ENCODE data around the gene ITCH. TPM values are rescaled to one million over a fixed set of nuclear protein-coding genes. Genes with fewer than 3 reads are reported as not detected.

The ITCH gene
- total RNA-seq, 2 donors from 2014 or later, result 45.4 to 89.2 TPM

- no peaks in the 10 kb centered on the region for H3K4me1 ChIP-seq (replicated peaks)
- H3K36me3 ChIP-seq, result no peaks in the 10 kb centered on the region
- TF ChIP-seq POLR2A (IDR thresholded peaks at IDR 0.05), result no peak
- TF ChIP-seq, protein P1, sequence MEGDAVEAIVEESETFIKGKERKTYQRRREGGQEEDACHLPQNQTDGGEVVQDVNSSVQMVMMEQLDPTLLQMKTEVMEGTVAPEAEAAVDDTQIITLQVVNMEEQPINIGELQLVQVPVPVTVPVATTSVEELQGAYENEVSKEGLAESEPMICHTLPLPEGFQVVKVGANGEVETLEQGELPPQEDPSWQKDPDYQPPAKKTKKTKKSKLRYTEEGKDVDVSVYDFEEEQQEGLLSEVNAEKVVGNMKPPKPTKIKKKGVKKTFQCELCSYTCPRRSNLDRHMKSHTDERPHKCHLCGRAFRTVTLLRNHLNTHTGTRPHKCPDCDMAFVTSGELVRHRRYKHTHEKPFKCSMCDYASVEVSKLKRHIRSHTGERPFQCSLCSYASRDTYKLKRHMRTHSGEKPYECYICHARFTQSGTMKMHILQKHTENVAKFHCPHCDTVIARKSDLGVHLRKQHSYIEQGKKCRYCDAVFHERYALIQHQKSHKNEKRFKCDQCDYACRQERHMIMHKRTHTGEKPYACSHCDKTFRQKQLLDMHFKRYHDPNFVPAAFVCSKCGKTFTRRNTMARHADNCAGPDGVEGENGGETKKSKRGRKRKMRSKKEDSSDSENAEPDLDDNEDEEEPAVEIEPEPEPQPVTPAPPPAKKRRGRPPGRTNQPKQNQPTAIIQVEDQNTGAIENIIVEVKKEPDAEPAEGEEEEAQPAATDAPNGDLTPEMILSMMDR (IDR thresholded peaks at IDR 0.05), result no peak
- TF ChIP-seq POLR2AphosphoS5 (IDR thresholded peaks at IDR 0.05), result no peak
- H3K27me3 ChIP-seq (replicated peaks; ENCODE audit: insufficient read depth), result no peaks in the 10 kb centered on the region
- intact Hi-C loops (cut with DNase I), result no loop called here
- H3K27ac ChIP-seq, result no peak overlapping the region
- WGBS, result 84% methylated on average over 1 of the region's 1 CpG
- no peaks in the 10 kb centered on the region for H3K9me3 ChIP-seq
- H3K4me3 ChIP-seq, result no peak overlapping the region
- DNase-seq (ENCODE audit: low spot score), result no peak
Observed at GRCh38 chr20:34468951-34469350, 105.9 kb downstream of the ITCH start.

GRCh38 chr20:34472246-34472925 is 109.3 kb downstream of the ITCH start:
- Histone ChIP-seq H3K27ac (no peak overlapping the region), H3K4me3 (no peak overlapping the region), H3K4me1 (replicated peaks) (no peaks in the 10 kb centered on the region), H3K27me3 (replicated peaks; ENCODE audit: insufficient read depth) (no peaks in the 10 kb centered on the region), H3K9me3 (no peaks in the 10 kb centered on the region), H3K36me3 (no peaks in the 10 kb centered on the region)
- TF ChIP-seq POLR2A (IDR thresholded peaks at IDR 0.05), result no peak
- no peak for TF ChIP-seq POLR2AphosphoS5 (IDR thresholded peaks at IDR 0.05)
- TF ChIP-seq, protein P1 (IDR thresholded peaks at IDR 0.05), result no peak
- DNase-seq (ENCODE audit: low spot score), result no peak
- intact Hi-C loops (cut with DNase I), result loop anchor here (2.0 to 5.0 kb wide), 2 partner anchors 50 to 160 kb away; no protein-coding TSS in a partner anchor
- WGBS, result 65% methylated on average over 6 of the region's 6 CpGs

GRCh38 chr20:34473262-34473883 is 110.3 kb downstream of the ITCH start:
- no peak overlapping the region for H3K27ac ChIP-seq
- H3K27me3 ChIP-seq (replicated peaks; ENCODE audit: insufficient read depth), result no peaks in the 10 kb centered on the region
- no peak overlapping the region for H3K4me3 ChIP-seq
- TF ChIP-seq POLR2A (IDR thresholded peaks at IDR 0.05) (no peak), POLR2AphosphoS5 (IDR thresholded peaks at IDR 0.05) (no peak)
- TF ChIP-seq, protein P1 (IDR thresholded peaks at IDR 0.05), result peak in 2 of 4 experiments; percentile 32 to 42
- H3K9me3 ChIP-seq, result no peaks in the 10 kb centered on the region
- no peaks in the 10 kb centered on the region for H3K36me3 ChIP-seq
- no peaks in the 10 kb centered on the region for H3K4me1 ChIP-seq (replicated peaks)
- 71% methylated on average over 5 of the region's 5 CpGs for WGBS
- intact Hi-C loops (cut with DNase I), result loop anchor here (2.0 to 5.0 kb wide), 2 partner anchors 49 to 161 kb away; no protein-coding TSS in a partner anchor
- DNase-seq (ENCODE audit: low spot score), result peak; percentile 21

DNA sequence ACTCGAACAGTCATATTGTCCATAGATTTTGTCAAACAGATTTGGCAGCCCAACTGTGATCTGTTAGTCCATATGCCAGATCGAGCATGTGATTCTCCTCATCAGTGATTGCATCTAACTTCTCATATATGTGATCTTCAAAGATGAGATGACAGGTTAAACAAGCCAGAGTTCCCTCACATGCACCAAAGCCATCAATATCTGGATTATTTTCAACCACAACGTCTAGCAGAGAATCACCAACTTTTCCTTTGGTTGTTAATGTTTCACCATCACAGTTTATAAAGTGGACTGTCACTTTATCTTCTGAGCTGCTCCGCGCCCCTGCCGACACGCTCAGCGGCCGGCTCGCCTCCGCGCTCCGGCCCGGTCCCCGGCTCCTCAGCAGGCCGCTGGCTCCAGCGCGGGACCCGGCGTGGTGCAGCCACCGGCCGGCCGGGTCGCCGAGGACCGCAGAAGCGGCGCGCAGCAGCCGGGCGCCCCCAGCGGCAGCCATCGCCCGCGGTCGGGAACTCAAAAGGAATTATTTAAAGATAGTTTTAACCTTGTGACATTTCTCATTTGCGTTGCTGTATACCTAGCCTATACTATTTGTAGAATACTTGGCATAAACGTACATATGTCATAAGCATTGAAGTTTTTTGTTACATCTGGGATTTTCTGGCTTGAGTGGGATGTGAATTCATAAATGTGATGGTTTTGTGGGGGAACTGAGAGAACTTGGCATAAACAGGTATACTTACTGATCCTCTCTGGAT is 113.1 kb downstream of the ITCH start:
- no peak overlapping the region for H3K4me3 ChIP-seq

More for the DNA sequence above, 113.1 kb downstream of the ITCH start:
- Histone ChIP-seq H3K27me3 (replicated peaks; ENCODE audit: insufficient read depth) (no peaks in the 10 kb centered on the region), H3K27ac (no peak overlapping the region), H3K36me3 (no peaks in the 10 kb centered on the region), H3K9me3 (no peaks in the 10 kb centered on the region), H3K4me1 (replicated peaks) (no peaks in the 10 kb centered on the region)
- intact Hi-C loops (cut with DNase I), result no loop called here
- TF ChIP-seq, protein P1 (IDR thresholded peaks at IDR 0.05), result peak; percentile 33 to 67 (median 46)
- no peak for TF ChIP-seq POLR2AphosphoS5 (IDR thresholded peaks at IDR 0.05)
- peak; percentile 20 for DNase-seq (ENCODE audit: low spot score)
- WGBS, result 14% methylated on average over 38 of the region's 38 CpGs

All from prostate gland (tissue), 2 donors.